Raji (cell line): ENCODE measurements around the gene NRN1L.
A peak's percentile ranks its signal among the peaks of the same experiment; 100 is the strongest.

Experiments
- POLR2A ChIP-seq: IDR thresholded peaks from 2 replicates; pipeline ENCODE4 v1.6.1; 2011; ENCODE audit warnings: low read depth, low read length, control low read depth; ENCODE audit not compliant: insufficient read depth

Gene NRN1L

GRCh38 chr16:67892899-67893742, 8.4 kb downstream of the NRN1L start, which contains the start of gene PSKH1:
Gene PSKH1, plus strand, starts transcription at chr16:67893254. Its CDS starts 15,496 bp downstream, at chr16:67908750.
- peak; percentile 65 for TF ChIP-seq POLR2A

GRCh38 chr16:67893743-67894399, 9.2 kb downstream of the NRN1L start:
- TF ChIP-seq POLR2A, result no peak

- TF ChIP-seq POLR2A, result no peak
Observed at GRCh38 chr16:67897231-67897630, 12.5 kb downstream of the NRN1L start.

GRCh38 chr16:67901734-67902133, 17.0 kb downstream of the NRN1L start:
- no peak for TF ChIP-seq POLR2A

- no peak for TF ChIP-seq POLR2A
Observed at GRCh38 chr16:67902831-67903230, 18.1 kb downstream of the NRN1L start.

- TF ChIP-seq POLR2A, result no peak
Observed at GRCh38 chr16:67907397-67908180, 22.9 kb downstream of the NRN1L start.

GRCh38 chr16:67909056-67909742, 24.5 kb downstream of the NRN1L start:
- no peak for TF ChIP-seq POLR2A

GRCh38 chr16:67910158-67910557, 25.5 kb downstream of the NRN1L start:
- no peak for TF ChIP-seq POLR2A

GRCh38 chr16:67914758-67915495, 30.2 kb downstream of the NRN1L start:
- no peak for TF ChIP-seq POLR2A

GRCh38 chr16:67915831-67916723, 31.4 kb downstream of the NRN1L start:
- TF ChIP-seq POLR2A, result no peak

- no peak for TF ChIP-seq POLR2A
Observed at GRCh38 chr16:67917140-67917851, 32.6 kb downstream of the NRN1L start.

GRCh38 chr16:67917852-67918236, 33.2 kb downstream of the NRN1L start:
- TF ChIP-seq POLR2A, result no peak

GRCh38 chr16:67919622-67920221, 35.0 kb downstream of the NRN1L start:
- TF ChIP-seq POLR2A, result no peak

- no peak for TF ChIP-seq POLR2A
Observed at GRCh38 chr16:67922221-67922620, 37.5 kb downstream of the NRN1L start.
